ENCODE measurements around the gene SLC25A43.

DNA sequence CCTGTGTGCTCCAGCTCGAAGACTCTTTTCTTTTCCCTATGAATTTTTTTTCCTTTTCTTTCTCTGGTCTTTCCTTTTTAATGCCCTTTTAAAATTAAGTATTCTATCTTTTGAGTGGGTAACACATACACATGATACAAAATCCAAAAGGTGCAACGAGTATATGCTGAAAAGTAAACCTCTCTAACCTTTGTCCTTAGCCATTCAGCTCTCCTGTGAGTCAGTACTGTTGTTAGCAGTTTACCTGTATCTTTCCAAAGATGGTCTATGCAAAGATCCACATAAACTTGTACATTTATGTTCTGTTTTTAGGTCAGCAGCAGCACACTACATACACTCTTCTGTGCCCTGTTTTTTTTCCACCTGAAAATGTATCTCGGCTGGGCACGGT lies 28.7 kb downstream of the SLC25A43 start:
- TF ChIP-seq TCF4 (CRISPR knock-in tag; IDR thresholded peaks at IDR 0.05; ENCODE audit: borderline replicate concordance) (no peak), ZNF70 (CRISPR knock-in tag; IDR thresholded peaks at IDR 0.05) (no peak), ZFP3 (CRISPR knock-in tag; IDR thresholded peaks at IDR 0.05) (no peak), SNAI2 (CRISPR knock-in tag; IDR thresholded peaks at IDR 0.05) (no peak), RARB (CRISPR knock-in tag; IDR thresholded peaks at IDR 0.05) (no peak)
- TF ChIP-seq, protein P1, sequence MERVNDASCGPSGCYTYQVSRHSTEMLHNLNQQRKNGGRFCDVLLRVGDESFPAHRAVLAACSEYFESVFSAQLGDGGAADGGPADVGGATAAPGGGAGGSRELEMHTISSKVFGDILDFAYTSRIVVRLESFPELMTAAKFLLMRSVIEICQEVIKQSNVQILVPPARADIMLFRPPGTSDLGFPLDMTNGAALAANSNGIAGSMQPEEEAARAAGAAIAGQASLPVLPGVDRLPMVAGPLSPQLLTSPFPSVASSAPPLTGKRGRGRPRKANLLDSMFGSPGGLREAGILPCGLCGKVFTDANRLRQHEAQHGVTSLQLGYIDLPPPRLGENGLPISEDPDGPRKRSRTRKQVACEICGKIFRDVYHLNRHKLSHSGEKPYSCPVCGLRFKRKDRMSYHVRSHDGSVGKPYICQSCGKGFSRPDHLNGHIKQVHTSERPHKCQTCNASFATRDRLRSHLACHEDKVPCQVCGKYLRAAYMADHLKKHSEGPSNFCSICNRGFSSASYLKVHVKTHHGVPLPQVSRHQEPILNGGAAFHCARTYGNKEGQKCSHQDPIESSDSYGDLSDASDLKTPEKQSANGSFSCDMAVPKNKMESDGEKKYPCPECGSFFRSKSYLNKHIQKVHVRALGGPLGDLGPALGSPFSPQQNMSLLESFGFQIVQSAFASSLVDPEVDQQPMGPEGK (CRISPR knock-in tag; IDR thresholded peaks at IDR 0.05; ENCODE audit: borderline replicate concordance) = no peak
- TF ChIP-seq, protein P2, sequence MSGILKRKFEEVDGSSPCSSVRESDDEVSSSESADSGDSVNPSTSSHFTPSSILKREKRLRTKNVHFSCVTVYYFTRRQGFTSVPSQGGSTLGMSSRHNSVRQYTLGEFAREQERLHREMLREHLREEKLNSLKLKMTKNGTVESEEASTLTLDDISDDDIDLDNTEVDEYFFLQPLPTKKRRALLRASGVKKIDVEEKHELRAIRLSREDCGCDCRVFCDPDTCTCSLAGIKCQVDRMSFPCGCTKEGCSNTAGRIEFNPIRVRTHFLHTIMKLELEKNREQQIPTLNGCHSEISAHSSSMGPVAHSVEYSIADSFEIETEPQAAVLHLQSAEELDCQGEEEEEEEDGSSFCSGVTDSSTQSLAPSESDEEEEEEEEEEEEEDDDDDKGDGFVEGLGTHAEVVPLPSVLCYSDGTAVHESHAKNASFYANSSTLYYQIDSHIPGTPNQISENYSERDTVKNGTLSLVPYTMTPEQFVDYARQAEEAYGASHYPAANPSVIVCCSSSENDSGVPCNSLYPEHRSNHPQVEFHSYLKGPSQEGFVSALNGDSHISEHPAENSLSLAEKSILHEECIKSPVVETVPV (CRISPR knock-in tag; IDR thresholded peaks at IDR 0.05) = no peak
- TF ChIP-seq, protein P3, sequence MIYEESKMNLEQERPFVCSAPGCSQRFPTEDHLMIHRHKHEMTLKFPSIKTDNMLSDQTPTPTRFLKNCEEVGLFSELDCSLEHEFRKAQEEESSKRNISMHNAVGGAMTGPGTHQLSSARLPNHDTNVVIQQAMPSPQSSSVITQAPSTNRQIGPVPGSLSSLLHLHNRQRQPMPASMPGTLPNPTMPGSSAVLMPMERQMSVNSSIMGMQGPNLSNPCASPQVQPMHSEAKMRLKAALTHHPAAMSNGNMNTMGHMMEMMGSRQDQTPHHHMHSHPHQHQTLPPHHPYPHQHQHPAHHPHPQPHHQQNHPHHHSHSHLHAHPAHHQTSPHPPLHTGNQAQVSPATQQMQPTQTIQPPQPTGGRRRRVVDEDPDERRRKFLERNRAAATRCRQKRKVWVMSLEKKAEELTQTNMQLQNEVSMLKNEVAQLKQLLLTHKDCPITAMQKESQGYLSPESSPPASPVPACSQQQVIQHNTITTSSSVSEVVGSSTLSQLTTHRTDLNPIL (CRISPR knock-in tag; IDR thresholded peaks at IDR 0.05; ENCODE audit: low read depth) = no peak
